ENCODE data around the gene CIRBP. TPM values are rescaled to one million over a fixed set of nuclear protein-coding genes. Genes with fewer than 3 reads are reported as not detected.

The CIRBP gene
- total RNA-seq, 2 experiments from 2014 or later = 169 to 224 TPM

DNA sequence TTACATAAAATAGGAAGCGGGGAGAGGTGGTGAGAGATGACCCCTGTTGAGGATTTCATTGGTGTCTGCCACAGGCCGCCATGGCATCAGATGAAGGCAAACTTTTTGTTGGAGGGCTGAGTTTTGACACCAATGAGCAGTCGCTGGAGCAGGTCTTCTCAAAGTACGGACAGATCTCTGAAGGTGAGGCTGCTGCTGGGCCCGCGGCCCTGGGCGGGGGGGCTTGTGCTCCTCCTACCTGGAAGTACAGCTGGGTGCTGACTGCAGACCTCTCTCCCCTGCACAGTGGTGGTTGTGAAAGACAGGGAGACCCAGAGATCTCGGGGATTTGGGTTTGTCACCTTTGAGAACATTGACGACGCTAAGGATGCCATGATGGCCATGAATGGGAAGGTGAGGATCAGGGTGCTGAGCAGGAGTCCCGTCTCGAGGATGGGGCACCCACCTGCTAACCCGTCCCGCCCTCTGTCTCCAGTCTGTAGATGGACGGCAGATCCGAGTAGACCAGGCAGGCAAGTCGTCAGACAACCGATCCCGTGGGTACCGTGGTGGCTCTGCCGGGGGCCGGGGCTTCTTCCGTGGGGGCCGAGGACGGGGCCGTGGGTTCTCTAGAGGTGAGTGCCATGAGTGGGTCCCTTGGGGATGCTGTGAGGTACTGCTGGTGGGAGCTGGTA is 1.9 kb downstream of the CIRBP start:
- DNase-seq = no peak
- Mint-ChIP-seq H3K27me3 (peaks cover 2% of the 10 kb centered on the region), H3K4me3 (peak overlapping the region; percentile 88)

GRCh38 chr19:1271528-1272422 is 2.6 kb downstream of the CIRBP start:
- H3K4me1 Mint-ChIP-seq = peaks cover 63% of the 10 kb centered on the region
- POLR2A ChIA-PET = interaction anchor here (0.6 to 1.6 kb wide), 2 partner anchors 9 to 27 kb away, joined by 3 to 4 read pairs; no protein-coding TSS in a partner anchor
- peaks cover 49% of the 10 kb centered on the region for H3K36me3 Mint-ChIP-seq (ENCODE audit: low read depth)
- H3K9me3 Mint-ChIP-seq = no peaks in the 10 kb centered on the region
- peak overlapping the region; percentile 88 for H3K4me3 Mint-ChIP-seq
- H3K27me3 Mint-ChIP-seq = peaks cover 2% of the 10 kb centered on the region
- peak overlapping the region; percentile 90 for H3K27ac Mint-ChIP-seq
- DNase-seq = no peak
- CTCF ChIA-PET = interaction anchor here (0.6 to 4.4 kb wide), 2 partner anchors 27 to 78 kb away, joined by 3 to 34 read pairs; no protein-coding TSS in a partner anchor

More for the DNA sequence above, 1.9 kb downstream of the CIRBP start:
- Mint-ChIP-seq H3K4me1 (peaks cover 62% of the 10 kb centered on the region), H3K36me3 (ENCODE audit: low read depth) (peaks cover 45% of the 10 kb centered on the region), H3K9me3 (no peaks in the 10 kb centered on the region), H3K27ac (peak overlapping the region; percentile 90)
- ChIA-PET POLR2A (interaction anchor here (0.6 kb wide), 1 partner anchor 10 kb away, joined by 3 read pairs; no protein-coding TSS in a partner anchor), CTCF (interaction anchor here (0.6 kb wide), 1 partner anchor 77 kb away, joined by 3 read pairs; no protein-coding TSS in a partner anchor)

DNA sequence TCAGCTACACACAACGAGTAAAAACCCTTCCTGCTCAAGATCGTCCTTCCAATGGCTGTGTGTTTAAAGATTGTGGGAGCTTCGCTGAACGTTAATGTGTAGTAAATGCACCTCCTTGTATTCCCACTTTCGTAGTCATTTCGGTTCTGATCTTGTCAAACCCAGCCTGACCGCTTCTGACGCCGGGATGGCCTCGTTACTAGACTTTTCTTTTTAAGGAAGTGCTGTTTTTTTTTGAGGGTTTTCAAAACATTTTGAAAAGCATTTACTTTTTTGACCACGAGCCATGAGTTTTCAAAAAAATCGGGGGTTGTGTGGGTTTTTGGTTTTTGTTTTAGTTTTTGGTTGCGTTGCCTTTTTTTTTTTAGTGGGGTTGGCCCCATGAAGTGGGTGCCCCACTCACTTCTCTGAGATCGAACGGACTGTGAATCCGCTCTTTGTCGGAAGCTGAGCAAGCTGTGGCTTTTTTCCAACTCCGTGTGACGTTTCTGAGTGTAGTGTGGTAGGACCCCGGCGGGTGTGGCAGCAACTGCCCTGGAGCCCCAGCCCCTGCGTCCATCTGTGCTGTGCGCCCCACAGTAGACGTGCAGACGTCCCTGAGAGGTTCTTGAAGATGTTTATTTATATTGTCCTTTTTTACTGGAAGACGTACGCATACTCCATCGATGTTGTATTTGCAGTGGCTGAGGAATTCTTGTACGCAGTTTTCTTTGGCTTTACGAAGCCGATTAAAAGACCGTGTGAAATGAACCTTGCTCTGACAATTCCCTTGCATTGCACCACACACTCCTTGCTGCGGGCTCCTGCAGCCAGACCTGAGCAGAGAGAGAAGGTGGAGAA is 3.5 kb downstream of the CIRBP start:
- Mint-ChIP-seq H3K4me3 (peak overlapping the region; percentile 27), H3K27me3 (no peaks in the 10 kb centered on the region), H3K27ac (peak overlapping the region; percentile 60), H3K9me3 (no peaks in the 10 kb centered on the region), H3K36me3 (ENCODE audit: low read depth) (peaks cover 51% of the 10 kb centered on the region), H3K4me1 (peaks cover 59% of the 10 kb centered on the region)
- ChIA-PET CTCF (interaction anchor here (0.6 to 4.4 kb wide), 5 partner anchors 28 to 521 kb away, joined by 3 to 34 read pairs (median 4); partner anchors contain the start of gene CBARP), POLR2A (interaction anchor here (1.6 kb wide), 1 partner anchor 28 kb away, joined by 4 read pairs; no protein-coding TSS in a partner anchor)
- no peak for DNase-seq

GRCh38 chr19:1273263-1274041 is 4.3 kb downstream of the CIRBP start:
- POLR2A ChIA-PET = interaction anchor here (0.7 to 1.6 kb wide), 2 partner anchors 24 to 29 kb away, joined by 3 to 4 read pairs; no protein-coding TSS in a partner anchor
- CTCF ChIA-PET = interaction anchor here (0.6 to 4.4 kb wide), 5 partner anchors 29 to 520 kb away, joined by 3 to 34 read pairs (median 4); partner anchors contain the start of gene CBARP
- H3K4me3 Mint-ChIP-seq = peak overlapping the region; percentile 25
- H3K9me3 Mint-ChIP-seq = no peaks in the 10 kb centered on the region
- peaks cover 55% of the 10 kb centered on the region for H3K36me3 Mint-ChIP-seq (ENCODE audit: low read depth)
- H3K27me3 Mint-ChIP-seq = no peaks in the 10 kb centered on the region
- no peak for DNase-seq
- H3K27ac Mint-ChIP-seq = peak overlapping the region; percentile 78
- peaks cover 59% of the 10 kb centered on the region for H3K4me1 Mint-ChIP-seq

DNA sequence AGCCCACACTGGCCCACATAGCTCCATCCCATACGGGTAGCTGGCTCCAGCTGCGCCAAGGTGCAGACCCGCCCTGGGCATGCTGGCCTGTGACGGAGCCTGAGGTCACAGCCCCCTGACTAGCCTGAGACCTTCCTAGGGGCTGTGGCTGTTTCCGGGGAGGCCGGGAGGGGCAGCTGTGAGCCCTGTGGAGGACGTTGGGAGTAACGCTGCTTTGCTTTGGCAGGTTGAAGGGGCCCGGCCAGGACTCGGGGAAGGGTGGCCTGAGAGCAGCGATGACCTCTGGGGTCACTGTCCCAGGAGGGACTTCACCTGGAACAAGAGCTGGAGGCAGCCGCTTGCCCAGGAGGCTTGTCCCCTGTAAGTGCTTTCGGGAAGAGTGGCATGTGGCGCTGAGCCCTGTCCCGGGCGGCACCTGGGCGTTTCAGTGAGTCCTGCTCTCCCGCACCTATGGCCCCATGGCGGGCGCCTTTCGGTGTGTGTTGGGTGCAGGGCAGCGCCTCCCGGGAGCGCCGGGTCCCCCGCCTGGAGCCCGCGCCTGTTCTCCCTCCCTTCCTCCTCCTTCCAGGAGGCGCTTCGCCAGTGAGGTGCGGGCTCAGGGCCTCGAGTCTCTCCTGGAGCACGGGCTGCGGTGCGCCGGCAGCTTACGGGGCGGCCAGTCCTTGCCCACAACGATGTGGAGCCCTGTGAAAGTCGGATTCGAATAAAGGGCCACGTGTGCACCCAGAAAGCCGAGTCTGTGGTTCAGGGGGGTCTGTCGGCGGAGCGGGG is 5.1 kb downstream of the CIRBP start:
- H3K4me3 Mint-ChIP-seq = peak overlapping the region; percentile 63
- no peak for DNase-seq
- ChIA-PET POLR2A (no interaction called here), CTCF (interaction anchor here (4.4 kb wide), 1 partner anchor 30 kb away, joined by 34 read pairs; no protein-coding TSS in a partner anchor)
- no peaks in the 10 kb centered on the region for H3K27me3 Mint-ChIP-seq
- H3K4me1 Mint-ChIP-seq = peaks cover 53% of the 10 kb centered on the region
- peak overlapping the region; percentile 79 for H3K27ac Mint-ChIP-seq
- H3K36me3 Mint-ChIP-seq (ENCODE audit: low read depth) = peaks cover 55% of the 10 kb centered on the region
- no peaks in the 10 kb centered on the region for H3K9me3 Mint-ChIP-seq

GRCh38 chr19:1274852-1275259 is 5.7 kb downstream of the CIRBP start:
- ChIA-PET POLR2A (interaction anchor here (1.4 kb wide), 1 partner anchor 22 kb away, joined by 3 read pairs; no protein-coding TSS in a partner anchor), CTCF (interaction anchor here (1.0 to 4.4 kb wide), 4 partner anchors 9 to 235 kb away, joined by 3 to 34 read pairs (median 9); partner anchors contain the start of genes ABCA7 and ATP5F1D)
- Mint-ChIP-seq H3K27me3 (no peaks in the 10 kb centered on the region), H3K27ac (no peak overlapping the region), H3K4me3 (peak overlapping the region; percentile 63), H3K36me3 (ENCODE audit: low read depth) (peaks cover 57% of the 10 kb centered on the region), H3K4me1 (peaks cover 57% of the 10 kb centered on the region), H3K9me3 (no peaks in the 10 kb centered on the region)
- DNase-seq = no peak

GRCh38 chr19:1275260-1275975 is 6.3 kb downstream of the CIRBP start, which contains the start of gene FAM174C:
Gene FAM174C (plus strand): TSS chr19:1275530. CDS start chr19:1275550, 20 bp downstream.
- peak within 1 kb of the TSS; percentile 97 for H3K27ac Mint-ChIP-seq
- POLR2A ChIA-PET = interaction anchor here (1.4 kb wide), 1 partner anchor 23 kb away, joined by 3 read pairs; no protein-coding TSS in a partner anchor
- no peaks in the 10 kb centered on the region for H3K27me3 Mint-ChIP-seq
- peaks cover 56% of the 10 kb centered on the region for H3K4me1 Mint-ChIP-seq
- peak within 1 kb of the TSS; percentile 88 for H3K4me3 Mint-ChIP-seq
- H3K9me3 Mint-ChIP-seq = no peaks in the 10 kb centered on the region
- CTCF ChIA-PET = interaction anchor here (0.6 to 4.4 kb wide), 6 partner anchors 9 to 353 kb away, joined by 3 to 34 read pairs (median 6); partner anchors contain the start of genes ABCA7 and ATP5F1D
- peaks cover 57% of the 10 kb centered on the region for H3K36me3 Mint-ChIP-seq (ENCODE audit: low read depth)
- DNase-seq = peak; percentile 96

- CTCF ChIA-PET = interaction anchor here (0.7 to 1.8 kb wide), 3 partner anchors 10 to 107 kb away, joined by 3 to 12 read pairs (median 6); partner anchors contain the start of genes ATP5F1D and NDUFS7
- Mint-ChIP-seq H3K4me1 (peaks cover 50% of the 10 kb centered on the region), H3K27me3 (no peaks in the 10 kb centered on the region), H3K4me3 (peak overlapping the region; percentile 88), H3K9me3 (no peaks in the 10 kb centered on the region), H3K36me3 (ENCODE audit: low read depth) (peaks cover 51% of the 10 kb centered on the region), H3K27ac (peak overlapping the region; percentile 97)
- POLR2A ChIA-PET = interaction anchor here (1.4 kb wide), 1 partner anchor 23 kb away, joined by 3 read pairs; no protein-coding TSS in a partner anchor
- DNase-seq = no peak
These were observed 7.0 kb downstream of the CIRBP start for GRCh38 chr19:1275976-1276627.

GRCh38 chr19:1276628-1277022 is 7.5 kb downstream of the CIRBP start:
- peak; percentile 47 for DNase-seq
- Mint-ChIP-seq H3K4me3 (peak overlapping the region; percentile 88), H3K27ac (peak overlapping the region; percentile 97), H3K9me3 (no peaks in the 10 kb centered on the region), H3K27me3 (no peaks in the 10 kb centered on the region), H3K36me3 (ENCODE audit: low read depth) (peaks cover 46% of the 10 kb centered on the region), H3K4me1 (peaks cover 45% of the 10 kb centered on the region)
- ChIA-PET POLR2A (no interaction called here), CTCF (interaction anchor here (0.7 to 1.8 kb wide), 2 partner anchors 10 to 107 kb away, joined by 3 to 12 read pairs; partner anchors contain the start of gene NDUFS7)

Measured in activated CD4-positive, alpha-beta T cell treated with anti-CD3 and anti-CD28 coated beads, Interleukin-2, amount 10 ng/mL, durations not matched to agents 7 days and 5 days (primary cell).